SK-N-SH (cell line): Measurements from ENCODE around the gene STX11.
"Not testable (repeated sequence)": the region's sequence is repeated elsewhere in the genome, so short reads cannot be mapped to it uniquely, and the experiment has no call there.

ENCODE experiments used
- CTCF ChIP-seq: fragments of 200-600 bp; sonication (generic); IDR thresholded peaks from 2 replicates; pipeline ENCODE4 v1.6.1; 2017; ENCODE audit warnings: antibody characterized with exemption, mild to moderate bottlenecking, moderate library complexity
- EZH2phosphoT487 ChIP-seq: fragments of 200-600 bp; sonication (generic); IDR thresholded peaks from 2 replicates; pipeline ENCODE4 v1.6.1; 2017; ENCODE audit warnings: low read depth, mixed run types, mild to moderate bottlenecking, antibody characterized with exemption, moderate library complexity, borderline replicate concordance
- JUND ChIP-seq: IDR thresholded peaks from 2 replicates; pipeline ENCODE4 v1.4.0; 2012
- MAX ChIP-seq: IDR thresholded peaks from 2 replicates; pipeline ENCODE4 v1.4.0; 2012; ENCODE audit warnings: low read depth
- REST ChIP-seq: IDR thresholded peaks from 2 replicates; pipeline ENCODE4 v1.6.1; 2012; ENCODE audit warnings: mild to moderate bottlenecking, low read depth, low read length, moderate library complexity
- RXRA ChIP-seq: IDR thresholded peaks from 2 replicates; pipeline ENCODE4 v1.4.0; 2012; ENCODE audit warnings: low read depth, mild to moderate bottlenecking, borderline replicate concordance
- SIN3A ChIP-seq: IDR thresholded peaks from 2 replicates; pipeline ENCODE4 v1.6.1; 2012; ENCODE audit warnings: low read depth, mild to moderate bottlenecking, low read length, moderate library complexity, borderline replicate concordance

GRCh38 chr6:144184186-144184585 is 33.9 kb downstream of the STX11 start:
- TF ChIP-seq EZH2phosphoT487, SIN3A, RXRA, CTCF, REST, JUND, MAX: not testable (repeated sequence)
